ENCODE results near the gene KIRREL1. TPM values are rescaled to one million over a fixed set of nuclear protein-coding genes. Genes with fewer than 3 reads are reported as not detected.

KIRREL1 gene
- total RNA-seq, 2 donors from 2014 or later = 18.6 to 50.2 TPM

- TF ChIP-seq POLR2A (IDR thresholded peaks at IDR 0.05) = no peak
- no peak for TF ChIP-seq CTCF (IDR thresholded peaks at IDR 0.05)
- TF ChIP-seq POLR2AphosphoS5 (IDR thresholded peaks at IDR 0.05) = no peak
- intact Hi-C loops (cut with DNase I) = no loop called here
- H3K9me3 ChIP-seq = no peaks in the 10 kb centered on the region
- no peak for DNase-seq (ENCODE audit: low spot score)
- H3K4me3 ChIP-seq = no peak overlapping the region
- H3K36me3 ChIP-seq = no peaks in the 10 kb centered on the region
- WGBS = 89% methylated on average over 3 of the region's 3 CpGs
- no peak overlapping the region for H3K27ac ChIP-seq
- H3K4me1 ChIP-seq (replicated peaks) = no peaks in the 10 kb centered on the region
- no peaks in the 10 kb centered on the region for H3K27me3 ChIP-seq (replicated peaks; ENCODE audit: insufficient read depth)
Observed at GRCh38 chr1:158131217-158131616, 137.8 kb downstream of the KIRREL1 start.

DNA sequence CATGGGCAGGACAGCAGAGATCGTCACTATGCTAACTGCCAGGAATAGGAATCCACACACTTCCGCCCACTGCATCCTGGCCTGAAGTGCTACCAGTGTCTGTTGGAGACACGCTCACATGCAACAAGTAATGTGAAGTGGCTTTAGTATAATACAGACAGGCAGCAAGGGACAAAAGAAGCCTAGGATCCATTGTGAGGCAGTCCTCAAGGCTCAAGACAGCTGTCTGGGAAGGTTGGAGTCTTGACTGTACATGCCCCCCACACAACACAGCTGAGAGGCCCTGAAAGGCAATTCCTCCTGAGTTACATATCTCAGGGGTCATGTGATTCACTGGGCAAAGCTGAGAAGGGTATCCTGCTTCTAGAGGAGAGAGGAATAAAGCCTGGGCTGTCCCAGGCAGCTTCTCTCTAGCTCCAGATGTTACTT is 147.3 kb downstream of the KIRREL1 start:
- no peak overlapping the region for H3K4me3 ChIP-seq
- WGBS = 77% methylated on average over 3 of the region's 3 CpGs
- intact Hi-C loops (cut with DNase I) = no loop called here
- no peaks in the 10 kb centered on the region for H3K36me3 ChIP-seq
- H3K27me3 ChIP-seq (replicated peaks; ENCODE audit: insufficient read depth) = no peaks in the 10 kb centered on the region
- H3K4me1 ChIP-seq (replicated peaks) = no peaks in the 10 kb centered on the region
- DNase-seq (ENCODE audit: low spot score) = no peak
- TF ChIP-seq CTCF (IDR thresholded peaks at IDR 0.05) = no peak
- no peak for TF ChIP-seq POLR2AphosphoS5 (IDR thresholded peaks at IDR 0.05)
- TF ChIP-seq POLR2A (IDR thresholded peaks at IDR 0.05) = no peak
- H3K27ac ChIP-seq = no peak overlapping the region
- H3K9me3 ChIP-seq = no peaks in the 10 kb centered on the region

DNA sequence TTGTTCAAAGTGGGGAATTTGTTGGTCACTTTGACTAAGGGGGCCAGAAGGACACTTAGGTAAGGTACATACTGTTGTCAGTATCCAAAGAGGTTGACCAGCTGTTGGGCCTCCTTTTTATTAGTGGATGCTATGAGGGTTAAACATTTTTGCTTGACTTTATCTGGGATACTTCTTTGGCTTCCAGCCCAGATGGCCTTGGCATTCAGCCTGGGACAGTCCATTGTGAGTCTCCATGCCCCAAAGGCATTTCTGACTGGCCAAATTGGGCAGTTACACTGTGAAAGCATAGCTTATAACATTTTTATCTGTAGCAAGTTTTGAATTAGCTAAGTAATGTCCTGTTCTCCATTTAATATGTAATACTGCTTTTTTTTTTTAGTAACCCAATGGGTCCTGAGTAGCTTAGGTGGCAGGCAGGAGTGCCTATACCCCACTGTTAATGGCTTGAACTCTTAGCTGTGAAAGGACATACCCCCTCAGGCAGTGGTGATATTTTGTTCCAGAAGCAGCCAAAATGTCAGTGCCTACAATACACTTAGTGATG is 151.8 kb downstream of the KIRREL1 start:
- intact Hi-C loops (cut with DNase I) = no loop called here
- Histone ChIP-seq H3K4me1 (replicated peaks) (peaks cover 2% of the 10 kb centered on the region), H3K4me3 (no peak overlapping the region), H3K9me3 (no peaks in the 10 kb centered on the region), H3K27ac (no peak overlapping the region), H3K27me3 (replicated peaks; ENCODE audit: insufficient read depth) (no peaks in the 10 kb centered on the region), H3K36me3 (no peaks in the 10 kb centered on the region)
- peak; percentile 25 for DNase-seq (ENCODE audit: low spot score)
- TF ChIP-seq POLR2A (IDR thresholded peaks at IDR 0.05) (no peak), CTCF (IDR thresholded peaks at IDR 0.05) (no peak), POLR2AphosphoS5 (IDR thresholded peaks at IDR 0.05) (no peak)

GRCh38 chr1:158146165-158146564 is 152.7 kb downstream of the KIRREL1 start:
- Histone ChIP-seq H3K36me3 (no peaks in the 10 kb centered on the region), H3K27me3 (replicated peaks; ENCODE audit: insufficient read depth) (no peaks in the 10 kb centered on the region), H3K9me3 (no peaks in the 10 kb centered on the region), H3K4me3 (no peak overlapping the region), H3K4me1 (replicated peaks) (peaks cover 2% of the 10 kb centered on the region), H3K27ac (no peak overlapping the region)
- TF ChIP-seq CTCF (IDR thresholded peaks at IDR 0.05) = no peak
- no peak for TF ChIP-seq POLR2AphosphoS5 (IDR thresholded peaks at IDR 0.05)
- no peak for TF ChIP-seq POLR2A (IDR thresholded peaks at IDR 0.05)
- intact Hi-C loops (cut with DNase I) = no loop called here
- 90% methylated on average over 6 of the region's 6 CpGs for WGBS
- no peak for DNase-seq (ENCODE audit: low spot score)

GRCh38 chr1:158146739-158147138 is 153.3 kb downstream of the KIRREL1 start:
- Histone ChIP-seq H3K4me3 (no peak overlapping the region), H3K4me1 (replicated peaks) (peaks cover 2% of the 10 kb centered on the region), H3K27ac (no peak overlapping the region), H3K36me3 (no peaks in the 10 kb centered on the region), H3K27me3 (replicated peaks; ENCODE audit: insufficient read depth) (no peaks in the 10 kb centered on the region), H3K9me3 (no peaks in the 10 kb centered on the region)
- intact Hi-C loops (cut with DNase I) = no loop called here
- 76% methylated on average over 2 of the region's 2 CpGs for WGBS
- TF ChIP-seq POLR2A (IDR thresholded peaks at IDR 0.05) = no peak
- no peak for DNase-seq (ENCODE audit: low spot score)
